WTC11 (cell line): Measurements from ENCODE around the gene ISM1. TPM values are rescaled to one million over a fixed set of nuclear protein-coding genes. Genes with fewer than 3 reads are reported as not detected.

Experiments
- ATAC-seq: fragments of 200-7000 bp; cut with Tn5 transposase; 2 replicates; pipeline ENCODE4 v1.10.0; 2021; ENCODE audit warnings: mild to moderate bottlenecking, moderate library complexity
- CTCF ChIA-PET: fragments of 300-600 bp; sonication (Branson Sonifier 250); formaldehyde crosslinking; loops from one replicate; lab custom pipeline; 2021; ENCODE audit warnings: antibody characterized with exemption; lab: Charles Lee
- POLR2A ChIA-PET: fragments of 350-600 bp; sonication (Branson Sonifier 250); formaldehyde crosslinking; loops from one replicate; lab custom pipeline; 2021; ENCODE audit warnings: antibody characterized with exemption; lab: Charles Lee
- DNase-seq: peaks from one replicate; pipeline ENCODE4 v3.0.0; 2021; ENCODE audit warnings: low spot score
- H3K27ac Mint-ChIP-seq: 2 replicates; pipeline ENCODE4 v1.8.0; 2021; ENCODE audit warnings: mixed read lengths
- H3K27me3 Mint-ChIP-seq: 2 replicates; pipeline ENCODE4 v1.8.0; 2021; ENCODE audit warnings: low read depth, mild to moderate bottlenecking, moderate library complexity, mixed read lengths
- H3K36me3 Mint-ChIP-seq: 2 replicates; pipeline ENCODE4 v1.8.0; 2021; ENCODE audit warnings: mixed read lengths
- H3K4me1 Mint-ChIP-seq: 2 replicates; pipeline ENCODE4 v1.8.0; 2022; ENCODE audit warnings: mixed read lengths
- H3K4me3 Mint-ChIP-seq: 2 replicates; pipeline ENCODE4 v1.8.0; 2021; ENCODE audit warnings: mild to moderate bottlenecking, moderate library complexity, mixed read lengths
- H3K9me3 Mint-ChIP-seq: 2 replicates; pipeline ENCODE4 v1.8.0; 2021; ENCODE audit warnings: mixed read lengths
- AFF4 ChIP-seq: sonication (generic); formaldehyde crosslinking; IDR thresholded peaks from 2 replicates; pipeline ENCODE4 v1.8.1; 2023; ENCODE audit warnings: mild to moderate bottlenecking, missing genetic modification reagents, borderline replicate concordance
- ARID4B ChIP-seq: sonication (generic); formaldehyde crosslinking; IDR thresholded peaks from 2 replicates; pipeline ENCODE4 v1.8.0; 2023; ENCODE audit warnings: missing genetic modification reagents, mild to moderate bottlenecking, borderline replicate concordance
- ATF2 ChIP-seq: sonication (generic); formaldehyde crosslinking; IDR thresholded peaks from 2 replicates; pipeline ENCODE4 v1.8.1; 2022; ENCODE audit warnings: low read depth, missing genetic modification reagents, borderline replicate concordance
- ATF6 ChIP-seq: sonication (generic); formaldehyde crosslinking; IDR thresholded peaks from 2 replicates; pipeline ENCODE4 v1.8.1; 2023; ENCODE audit warnings: mild to moderate bottlenecking, missing genetic modification reagents
- CREM ChIP-seq: sonication (generic); formaldehyde crosslinking; IDR thresholded peaks from 2 replicates; pipeline ENCODE4 v1.8.1; 2022; ENCODE audit warnings: mild to moderate bottlenecking, missing genetic modification reagents, moderate library complexity
- E2F4 ChIP-seq: sonication (generic); formaldehyde crosslinking; IDR thresholded peaks from 2 replicates; pipeline ENCODE4 v1.8.1; 2022; ENCODE audit warnings: low read depth, mild to moderate bottlenecking, moderate library complexity, missing genetic modification reagents, borderline replicate concordance
- E2F5 ChIP-seq: sonication (generic); formaldehyde crosslinking; IDR thresholded peaks from 2 replicates; pipeline ENCODE4 v1.8.1; 2022; ENCODE audit warnings: mild to moderate bottlenecking, moderate library complexity, missing genetic modification reagents
- FOXP1 ChIP-seq: sonication (generic); formaldehyde crosslinking; IDR thresholded peaks from 2 replicates; pipeline ENCODE4 v1.8.0; 2022; ENCODE audit warnings: missing genetic modification reagents, mild to moderate bottlenecking, moderate library complexity, borderline replicate concordance
- JUN ChIP-seq: sonication (generic); formaldehyde crosslinking; IDR thresholded peaks from 2 replicates; pipeline ENCODE4 v1.8.0; 2023; ENCODE audit warnings: mild to moderate bottlenecking, missing genetic modification reagents
- KAT7 ChIP-seq: sonication (generic); formaldehyde crosslinking; IDR thresholded peaks from 2 replicates; pipeline ENCODE4 v1.8.1; 2023; ENCODE audit warnings: missing genetic modification reagents, mild to moderate bottlenecking, borderline replicate concordance
- MYBL2 ChIP-seq: sonication (generic); formaldehyde crosslinking; IDR thresholded peaks from 2 replicates; pipeline ENCODE4 v1.8.1; 2023; ENCODE audit warnings: mild to moderate bottlenecking, moderate library complexity, missing genetic modification reagents
- SMAD3 ChIP-seq: sonication (generic); formaldehyde crosslinking; IDR thresholded peaks from 2 replicates; pipeline ENCODE4 v1.8.0; 2022; ENCODE audit warnings: missing genetic modification reagents, mild to moderate bottlenecking, borderline replicate concordance
- ZNF121 ChIP-seq: sonication (generic); formaldehyde crosslinking; IDR thresholded peaks from 2 replicates; pipeline ENCODE4 v1.8.0; 2023; ENCODE audit warnings: missing genetic modification reagents
- ZNF138 ChIP-seq: sonication (generic); formaldehyde crosslinking; conservative IDR thresholded peaks from 2 replicates; pipeline ENCODE4 v1.8.1; 2022; ENCODE audit warnings: mild to moderate bottlenecking, moderate library complexity, missing genetic modification reagents
- ZNF232 ChIP-seq: sonication (generic); formaldehyde crosslinking; IDR thresholded peaks from 2 replicates; pipeline ENCODE4 v1.8.0; 2022; ENCODE audit warnings: mild to moderate bottlenecking, missing genetic modification reagents
- ZNF263 ChIP-seq: sonication (generic); formaldehyde crosslinking; IDR thresholded peaks from 2 replicates; pipeline ENCODE4 v1.8.1; 2022; ENCODE audit warnings: low read depth, mild to moderate bottlenecking, moderate library complexity, missing genetic modification reagents
- total RNA-seq: library from RNA; stranded (reverse); gene quantifications from 3 replicates; pipeline ENCODE4 v1.2.3, GENCODE V29; 2021

Gene ISM1
- total RNA-seq, 1 experiment from 2014 or later = 0.52 TPM

- TF ChIP-seq ATF6 (CRISPR knock-in tag) (no peak), JUN (no peak), ZNF138 (CRISPR knock-in tag) (no peak)
- TF ChIP-seq, all 79 proteins: peak for 0
Measured at GRCh38 chr20:13321416-13321815, 100.3 kb downstream of the ISM1 start (continued).

- ATAC-seq (no peak), DNase-seq (no peak)
- H3K4me1 Mint-ChIP-seq = peaks cover 29% of the 10 kb centered on the region
- TF ChIP-seq ZNF232 (CRISPR knock-in tag) = no peak
- TF ChIP-seq E2F5 = no peak
- no peak for TF ChIP-seq AFF4
- no peak for TF ChIP-seq KAT7 (CRISPR knock-in tag)
- no peak for TF ChIP-seq ATF2 (CRISPR knock-in tag)
- TF ChIP-seq ZNF121 (CRISPR knock-in tag) = no peak
- no peak for TF ChIP-seq SMAD3 (CRISPR knock-in tag)
- no peak for TF ChIP-seq MYBL2
- TF ChIP-seq CREM (CRISPR knock-in tag) = no peak
- TF ChIP-seq FOXP1 (CRISPR knock-in tag) = no peak
- TF ChIP-seq E2F4 (CRISPR knock-in tag) = no peak
- TF ChIP-seq ZNF263 (CRISPR knock-in tag) = no peak
- no peak for TF ChIP-seq ATF6 (CRISPR knock-in tag)
- no peak for TF ChIP-seq ARID4B (CRISPR knock-in tag)
- no peaks in the 10 kb centered on the region for H3K27me3 Mint-ChIP-seq
- H3K27ac Mint-ChIP-seq = no peak overlapping the region
- no peak overlapping the region for H3K4me3 Mint-ChIP-seq
- H3K36me3 Mint-ChIP-seq = peaks cover 11% of the 10 kb centered on the region
- H3K9me3 Mint-ChIP-seq = peaks cover 27% of the 10 kb centered on the region
- ChIA-PET POLR2A (no interaction called here), CTCF (interaction anchor here (4.7 kb wide), 1 partner anchor 224 kb away, joined by 153 read pairs; no protein-coding TSS in a partner anchor)
Measured at GRCh38 chr20:13322198-13322597, 101.1 kb downstream of the ISM1 start.
